HG03571 (cell line): Measurements from ENCODE around the gene MBD3L3.
"Not testable (repeated sequence)": the region's sequence is repeated elsewhere in the genome, so short reads cannot be mapped to it uniquely, and the experiment has no call there.

ENCODE experiments used
- ATAC-seq: cut with Tn5 transposase; IDR thresholded peaks from one replicate; pipeline ENCODE4 v1.9.1; 2021; ENCODE audit not compliant: unreplicated experiment

The MBD3L3 gene

GRCh38 chr19:7058576-7058975 is at the start of gene MBD3L3:
TSS of gene MBD3L3 (minus strand) at chr19:7058676. CDS start at chr19:7058605, 71 bp downstream.
- ATAC-seq, result not testable (repeated sequence)

GRCh38 chr19:7106711-7107657 is 48.5 kb upstream of the MBD3L3 start:
- no peak for ATAC-seq

DNA sequence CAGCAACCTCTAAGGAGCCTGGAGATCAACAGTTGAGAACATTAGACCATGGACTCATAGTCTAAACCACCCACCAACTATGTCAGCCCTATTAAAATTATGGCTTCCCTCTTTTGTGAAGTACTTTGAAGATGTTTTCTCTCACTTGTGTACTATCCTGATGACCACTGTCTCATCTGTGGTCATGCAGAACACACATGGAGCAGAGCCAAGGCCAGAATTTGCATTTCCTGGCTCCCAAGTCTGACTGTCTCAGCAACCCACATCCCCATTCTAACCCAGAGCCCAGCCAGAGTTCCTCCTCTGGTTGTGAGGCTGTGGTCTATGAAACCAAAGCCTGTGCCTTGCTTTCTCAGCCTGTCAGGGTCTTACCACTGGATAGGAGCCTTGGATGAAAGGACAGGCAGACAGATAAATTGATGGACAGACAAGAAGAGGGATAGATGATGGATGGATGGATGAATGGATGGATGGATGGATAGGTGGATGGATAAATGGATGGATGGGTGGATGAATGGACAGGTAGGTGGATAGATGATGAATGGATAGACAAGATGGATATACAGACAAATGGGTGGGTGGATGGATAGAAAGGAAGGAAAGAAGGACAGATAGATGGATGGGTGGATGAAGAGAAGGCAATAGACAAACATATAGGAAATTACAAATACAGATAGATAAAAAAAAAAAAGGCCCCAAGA is 46.4 kb upstream of the MBD3L3 start:
- no peak for ATAC-seq

DNA sequence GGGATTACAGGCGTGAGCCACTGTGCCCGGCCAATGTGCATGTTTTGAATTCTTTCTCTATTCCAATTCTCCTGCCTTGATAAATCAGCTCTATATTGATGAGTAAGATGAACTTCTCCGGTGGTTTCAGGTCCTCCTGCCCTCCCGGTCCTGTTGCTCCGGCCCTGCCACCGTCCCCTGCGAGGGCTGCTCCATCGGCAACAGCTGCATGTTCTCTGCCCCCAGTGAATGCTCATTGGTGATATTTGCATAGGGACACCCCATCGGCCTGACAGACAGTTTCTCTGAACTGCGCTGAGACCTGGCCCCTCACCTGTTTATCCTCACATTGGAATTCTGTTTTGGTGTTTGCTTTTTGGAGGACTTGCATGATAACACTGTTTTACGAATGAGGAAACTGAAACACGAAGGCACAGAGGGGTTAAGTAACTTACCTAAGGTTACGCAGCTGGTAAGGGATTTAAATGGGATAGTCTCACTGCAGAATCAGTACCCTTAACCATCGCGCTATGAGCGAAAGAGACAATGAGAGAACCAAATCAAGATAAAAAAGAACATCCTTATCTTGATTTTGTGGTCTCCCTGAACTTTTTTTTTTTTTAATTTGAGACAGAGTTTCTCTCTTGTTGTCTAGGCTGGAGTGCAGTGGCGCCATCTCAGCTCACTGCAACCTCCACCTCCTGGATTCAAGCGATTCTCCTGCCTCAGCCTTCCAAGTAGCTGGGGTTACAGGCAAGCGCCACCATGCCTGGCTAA is 43.2 kb upstream of the MBD3L3 start:
- ATAC-seq, result no peak

DNA sequence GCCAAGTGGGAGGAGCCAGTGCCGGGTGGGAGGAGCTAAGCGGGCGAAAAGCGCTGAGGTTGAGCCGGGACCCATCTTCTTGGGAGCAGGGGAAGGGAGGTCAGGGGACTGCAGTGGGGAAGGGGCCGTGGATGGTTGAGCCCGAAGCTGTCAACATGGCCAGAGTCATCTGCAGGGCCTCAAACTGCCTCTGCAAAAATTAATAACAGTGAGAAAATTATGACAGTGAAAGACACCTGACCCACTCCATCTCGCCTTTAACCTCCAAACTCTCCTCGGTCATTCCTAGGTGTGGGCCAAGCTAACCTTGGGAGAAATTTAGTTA is 41.1 kb upstream of the MBD3L3 start:
- ATAC-seq, result no peak

GRCh38 chr19:7098701-7099596 is 40.5 kb upstream of the MBD3L3 start:
- peak; percentile 79 for ATAC-seq

DNA sequence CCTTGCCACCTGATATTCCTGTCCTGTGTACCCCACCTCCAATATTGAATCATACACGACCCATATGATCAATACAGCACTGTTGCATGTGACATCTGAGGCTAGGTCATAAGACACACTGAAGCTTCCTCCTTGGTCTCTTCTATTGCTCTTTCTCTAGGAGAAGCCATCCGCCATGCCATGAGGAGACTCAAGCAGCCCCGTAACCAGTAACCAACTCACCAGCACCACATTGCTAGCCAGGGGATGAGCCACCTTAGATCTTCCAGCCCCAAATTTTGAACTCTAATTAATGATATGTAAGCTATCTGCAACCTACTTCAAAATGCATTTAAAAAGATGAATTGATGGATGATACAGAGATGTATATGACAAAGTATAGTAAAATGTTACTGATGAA is 39.6 kb upstream of the MBD3L3 start:
- ATAC-seq, result no peak

GRCh38 chr19:7088999-7089398 is 30.5 kb upstream of the MBD3L3 start:
- ATAC-seq, result no peak

DNA sequence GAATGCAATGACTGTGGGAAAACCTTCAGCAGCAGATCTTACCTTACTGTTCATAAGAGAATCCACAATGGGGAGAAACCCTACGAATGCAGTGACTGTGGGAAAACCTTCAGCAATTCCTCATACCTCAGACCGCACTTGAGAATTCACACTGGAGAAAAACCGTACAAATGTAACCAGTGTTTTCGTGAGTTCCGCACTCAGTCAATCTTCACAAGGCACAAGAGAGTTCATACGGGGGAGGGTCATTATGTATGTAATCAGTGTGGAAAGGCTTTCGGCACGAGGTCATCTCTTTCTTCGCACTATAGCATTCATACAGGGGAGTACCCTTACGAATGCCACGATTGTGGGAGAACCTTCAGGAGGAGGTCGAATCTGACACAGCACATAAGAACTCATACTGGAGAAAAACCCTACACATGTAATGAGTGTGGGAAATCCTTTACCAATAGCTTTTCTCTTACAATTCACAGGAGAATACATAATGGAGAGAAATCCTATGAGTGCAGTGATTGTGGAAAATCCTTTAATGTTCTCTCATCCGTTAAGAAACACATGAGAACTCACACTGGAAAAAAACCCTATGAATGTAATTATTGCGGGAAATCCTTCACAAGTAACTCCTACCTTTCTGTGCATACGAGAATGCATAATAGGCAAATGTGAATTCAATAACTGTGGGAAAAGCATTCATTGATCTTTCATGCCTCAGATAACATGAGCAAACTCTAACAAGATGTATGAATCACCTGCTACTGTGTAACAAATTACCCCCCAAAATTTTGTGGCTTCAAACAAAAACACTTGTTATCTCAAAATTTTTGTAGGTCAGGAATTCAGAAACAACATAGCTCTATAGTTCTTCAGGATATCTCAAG is 24.8 kb upstream of the MBD3L3 start:
- no peak for ATAC-seq

DNA sequence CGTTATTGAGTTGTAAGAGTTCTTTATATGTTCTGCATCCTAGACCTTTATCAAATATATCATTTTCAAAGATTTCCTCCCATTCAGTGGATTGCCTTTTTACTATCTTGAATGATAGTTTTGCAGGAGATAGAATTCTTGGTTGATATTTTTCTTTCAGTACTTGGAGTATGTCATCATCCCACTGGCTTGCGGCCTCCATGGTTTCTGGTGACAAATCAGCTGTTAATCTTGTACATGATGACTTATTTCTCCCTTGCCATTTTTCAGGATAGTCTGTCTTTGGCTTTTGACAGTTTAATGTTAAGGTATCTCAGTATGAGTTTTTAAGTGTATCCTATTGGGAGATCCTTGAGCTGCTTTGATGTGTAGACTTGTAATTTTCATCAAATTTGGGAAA is 19.5 kb upstream of the MBD3L3 start:
- no peak for ATAC-seq

DNA sequence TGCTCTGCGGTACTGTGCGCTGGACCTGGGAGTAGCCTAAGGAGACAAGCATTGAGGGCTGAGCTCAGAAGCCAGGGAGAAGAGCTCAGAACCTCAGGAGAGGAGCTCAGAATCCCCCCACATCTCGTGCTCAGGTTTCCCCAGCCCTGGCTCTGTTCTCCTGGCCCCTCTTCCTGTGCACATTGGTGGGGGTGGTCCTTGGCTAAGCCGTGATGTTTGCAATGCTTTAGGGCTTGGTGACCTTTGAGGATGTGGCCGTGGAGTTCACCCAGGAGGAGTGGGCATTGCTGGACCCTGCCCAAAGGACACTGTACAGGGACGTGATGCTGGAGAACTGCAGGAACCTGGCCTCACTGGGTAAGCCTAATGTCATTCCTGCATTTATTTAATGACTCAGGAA is 17.7 kb upstream of the MBD3L3 start:
- ATAC-seq, result no peak

GRCh38 chr19:7074705-7075282 is 16.3 kb upstream of the MBD3L3 start:
- no peak for ATAC-seq

DNA sequence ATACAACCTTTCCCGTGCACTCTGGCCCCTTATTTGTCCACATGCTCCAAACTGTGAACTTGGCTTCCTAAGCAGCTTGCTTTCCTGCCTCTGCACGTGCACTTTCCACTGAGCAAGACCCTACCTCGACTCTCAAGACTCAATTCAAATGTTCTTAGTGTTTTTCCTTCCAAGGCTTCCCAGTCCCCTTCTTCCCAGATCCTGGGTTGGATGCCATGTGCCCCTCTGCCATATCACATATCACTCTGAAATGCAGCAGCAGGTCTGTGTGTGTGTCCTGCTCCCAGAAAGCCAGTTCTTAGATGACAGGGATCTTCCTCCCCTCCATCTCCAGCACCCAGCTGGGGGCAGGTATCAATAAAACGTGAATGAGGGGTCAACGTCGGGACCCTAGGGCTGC is 14.1 kb upstream of the MBD3L3 start:
- no peak for ATAC-seq

DNA sequence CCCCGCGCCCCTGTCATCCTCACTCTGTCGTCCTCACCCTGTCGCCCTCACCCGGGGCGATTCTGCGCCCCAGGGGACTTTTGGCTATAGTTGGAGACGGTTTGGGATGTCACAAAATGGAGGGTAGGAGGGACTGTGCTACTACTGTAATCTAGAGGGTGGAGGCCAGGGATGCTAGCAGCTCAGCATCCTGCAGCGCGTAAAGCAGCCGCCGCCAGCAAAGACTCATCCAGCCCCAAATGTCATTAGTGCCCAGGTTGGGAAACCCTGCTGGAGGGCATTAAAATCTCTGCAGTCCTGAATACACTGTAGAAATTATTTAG is 11.4 kb upstream of the MBD3L3 start:
- ATAC-seq, result no peak

- peak; percentile 86 for ATAC-seq
These were observed 10.8 kb upstream of the MBD3L3 start, which contains the start of gene ZNF557 for GRCh38 chr19:7069042-7069903. TSS of gene ZNF557 (plus strand) at chr19:7069703. CDS start at chr19:7075075, 5,372 bp downstream.

DNA sequence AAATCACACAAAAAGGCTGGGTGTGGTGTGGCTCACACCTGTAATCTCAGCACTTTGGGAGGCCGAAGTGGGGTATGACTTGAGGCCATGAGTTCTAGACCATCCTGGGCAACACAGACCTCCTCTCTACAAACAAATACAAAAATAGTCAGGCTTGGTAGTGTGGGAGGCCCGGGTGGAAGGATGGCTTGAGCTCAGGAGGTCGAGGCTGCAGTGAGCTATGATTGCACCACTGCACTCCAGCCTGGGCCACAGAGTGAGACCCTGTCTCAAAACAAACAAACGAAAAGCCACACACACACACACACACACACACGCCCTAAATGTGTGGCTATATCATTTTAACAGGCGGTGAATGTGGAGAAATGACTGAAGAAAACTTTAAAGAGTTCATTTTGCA is 10.1 kb upstream of the MBD3L3 start:
- ATAC-seq, result no peak

- ATAC-seq, result no peak
These were observed 9.2 kb upstream of the MBD3L3 start for GRCh38 chr19:7067716-7068115.

- ATAC-seq, result not testable (repeated sequence)
These were observed 8.6 kb upstream of the MBD3L3 start for GRCh38 chr19:7067122-7067521.
